OCI-LY1 (cell line): ENCODE data around the gene ANK3.

Source experiments
- H2AFZ ChIP-seq: fragments of 200-600 bp; sonication (generic), shearing (Covaris generic); 2 replicates; pipeline ENCODE4 v1.6.0; 2014; ENCODE audit warnings: antibody characterized with exemption, mild to moderate bottlenecking, low read length
- H3F3A ChIP-seq: fragments of 200-600 bp; sonication (generic), shearing (Covaris generic); 2 replicates; pipeline ENCODE4 v1.6.0; 2014; ENCODE audit warnings: mild to moderate bottlenecking, antibody characterized with exemption, low read length, moderate library complexity; ENCODE audit not compliant: insufficient read depth
- H3K27ac ChIP-seq: fragments of 200-600 bp; sonication (generic); 2 replicates; pipeline ENCODE4 v1.5.1; 2014; ENCODE audit warnings: low read length, mixed run types, mild to moderate bottlenecking, low read depth; ENCODE audit not compliant: poor library complexity, severe bottlenecking
- H3K27me3 ChIP-seq: fragments of 200-600 bp; sonication (generic); 2 replicates; pipeline ENCODE4 v1.6.0; 2014; ENCODE audit warnings: antibody characterized with exemption, mild to moderate bottlenecking, low read length, moderate library complexity; ENCODE audit not compliant: insufficient read depth
- H3K36me3 ChIP-seq: fragments of 200-600 bp; sonication (generic); 2 replicates; pipeline ENCODE4 v1.6.1; 2014; ENCODE audit warnings: mild to moderate bottlenecking, antibody characterized with exemption, low read length, moderate library complexity, mixed read lengths; ENCODE audit not compliant: insufficient read depth
- H3K4me1 ChIP-seq: fragments of 200-600 bp; sonication (generic); 2 replicates; pipeline ENCODE4 v1.5.1; 2014; ENCODE audit warnings: mild to moderate bottlenecking, low read length, moderate library complexity; ENCODE audit not compliant: insufficient read depth, severe bottlenecking
- H3K4me2 ChIP-seq: fragments of 200-600 bp; sonication (generic), shearing (Covaris generic); 2 replicates; pipeline ENCODE4 v1.6.1; 2014; ENCODE audit warnings: low read length
- H3K4me3 ChIP-seq: fragments of 200-600 bp; sonication (generic); 2 replicates; pipeline ENCODE4 v1.5.1; 2014; ENCODE audit warnings: low read length, low read depth, mild to moderate bottlenecking, mixed read lengths; ENCODE audit not compliant: poor library complexity, severe bottlenecking
- H3K79me2 ChIP-seq: fragments of 200-600 bp; shearing (Covaris generic); 2 replicates; pipeline ENCODE4 v1.6.1; 2016; ENCODE audit warnings: mixed run types, low read length, mixed read lengths; ENCODE audit not compliant: insufficient read depth
- H3K9ac ChIP-seq: fragments of 200-600 bp; sonication (generic), shearing (Covaris generic); 2 replicates; pipeline ENCODE4 v1.6.1; 2014; ENCODE audit warnings: mild to moderate bottlenecking, low read length, mixed read lengths
- H3K9me2 ChIP-seq: fragments of 200-600 bp; sonication (generic), shearing (Covaris generic); 2 replicates; pipeline ENCODE4 v1.6.1; 2014; ENCODE audit warnings: low read depth, mild to moderate bottlenecking, low read length, mixed read lengths
- H3K9me3 ChIP-seq: fragments of 200-600 bp; shearing (Covaris generic); 2 replicates; pipeline ENCODE4 v1.6.1; 2014; ENCODE audit warnings: low read length, mixed read lengths
- H4K20me1 ChIP-seq: fragments of 200-600 bp; sonication (generic), shearing (Covaris generic); 2 replicates; pipeline ENCODE4 v1.6.0; 2016; ENCODE audit warnings: mild to moderate bottlenecking, low read length; ENCODE audit not compliant: insufficient read depth
- CTCF ChIP-seq: fragments of 200-600 bp; sonication (generic), shearing (Covaris generic); IDR thresholded peaks from 2 replicates; pipeline ENCODE4 v1.5.1; 2017; ENCODE audit warnings: mild to moderate bottlenecking, antibody characterized with exemption, low read length, moderate library complexity, mixed read lengths
- EZH2 ChIP-seq: fragments of 200-600 bp; sonication (generic), shearing (Covaris generic); IDR thresholded peaks from 2 replicates; pipeline ENCODE4 v1.8.0; 2017; ENCODE audit warnings: borderline replicate concordance, mixed run types, mild to moderate bottlenecking, antibody characterized with exemption, low read length, moderate library complexity, mixed read lengths

Gene ANK3

DNA sequence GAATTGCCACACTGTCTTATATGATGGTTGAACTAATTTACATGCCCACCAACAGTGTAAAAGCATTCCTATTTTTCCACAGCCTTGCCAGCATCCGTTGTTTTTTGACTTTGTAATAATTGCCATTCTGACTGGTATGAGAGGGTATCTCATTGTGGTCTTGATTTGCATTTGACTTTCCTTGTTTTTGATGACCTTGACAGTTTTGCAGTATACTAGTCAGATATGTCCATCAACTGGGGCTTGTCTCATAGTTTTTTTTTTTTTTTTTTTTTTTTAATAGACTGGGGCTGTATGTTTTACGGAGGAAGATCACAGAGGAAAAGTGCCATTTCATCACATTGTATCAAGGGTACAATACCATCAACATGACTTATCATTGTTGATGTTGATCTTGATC is 220.6 kb downstream of the ANK3 start:
- TF ChIP-seq EZH2 (no peak), CTCF (no peak)
- Histone ChIP-seq H4K20me1 (no peaks in the 10 kb centered on the region), H3K4me3 (no peak overlapping the region), H3K27me3 (no peaks in the 10 kb centered on the region), H3K9me2 (no peaks in the 10 kb centered on the region), H3K4me1 (no peaks in the 10 kb centered on the region), H2AFZ (no peak overlapping the region), H3K27ac (no peak overlapping the region), H3K36me3 (peaks cover 30% of the 10 kb centered on the region), H3K9ac (no peak overlapping the region), H3F3A (no peaks in the 10 kb centered on the region), H3K9me3 (no peaks in the 10 kb centered on the region), H3K79me2 (no peaks in the 10 kb centered on the region), H3K4me2 (no peak overlapping the region)

- Histone ChIP-seq H3K79me2 (no peaks in the 10 kb centered on the region), H3K9me3 (no peaks in the 10 kb centered on the region), H3K27me3 (no peaks in the 10 kb centered on the region), H3K4me1 (no peaks in the 10 kb centered on the region), H3K4me2 (no peak overlapping the region), H3K27ac (no peak overlapping the region), H3K4me3 (no peak overlapping the region), H3K36me3 (peaks cover 27% of the 10 kb centered on the region), H2AFZ (no peak overlapping the region), H3F3A (no peaks in the 10 kb centered on the region), H3K9ac (no peak overlapping the region), H3K9me2 (no peaks in the 10 kb centered on the region), H4K20me1 (no peaks in the 10 kb centered on the region)
- TF ChIP-seq CTCF = no peak
Observed at GRCh38 chr10:60167050-60167449, 222.6 kb downstream of the ANK3 start.

- H3K9me2 ChIP-seq = no peaks in the 10 kb centered on the region
- H3K4me2 ChIP-seq = no peak overlapping the region
- no peaks in the 10 kb centered on the region for H3K79me2 ChIP-seq
- H3K9me3 ChIP-seq = no peaks in the 10 kb centered on the region
- no peak overlapping the region for H3K4me3 ChIP-seq
- no peak overlapping the region for H3K9ac ChIP-seq
- no peaks in the 10 kb centered on the region for H3K4me1 ChIP-seq
- H3F3A ChIP-seq = no peaks in the 10 kb centered on the region
- peaks cover 23% of the 10 kb centered on the region for H3K36me3 ChIP-seq
- H2AFZ ChIP-seq = no peak overlapping the region
- H3K27me3 ChIP-seq = no peaks in the 10 kb centered on the region
- no peak overlapping the region for H3K27ac ChIP-seq
- TF ChIP-seq CTCF (no peak), EZH2 (no peak)
- H4K20me1 ChIP-seq = no peaks in the 10 kb centered on the region
Observed at GRCh38 chr10:60163786-60164185, 225.9 kb downstream of the ANK3 start.
